ENCODE results near the gene FRMD4A.
"Not testable (repeated sequence)": the region's sequence is repeated elsewhere in the genome, so short reads cannot be mapped to it uniquely, and the experiment has no call there.

FRMD4A gene

DNA sequence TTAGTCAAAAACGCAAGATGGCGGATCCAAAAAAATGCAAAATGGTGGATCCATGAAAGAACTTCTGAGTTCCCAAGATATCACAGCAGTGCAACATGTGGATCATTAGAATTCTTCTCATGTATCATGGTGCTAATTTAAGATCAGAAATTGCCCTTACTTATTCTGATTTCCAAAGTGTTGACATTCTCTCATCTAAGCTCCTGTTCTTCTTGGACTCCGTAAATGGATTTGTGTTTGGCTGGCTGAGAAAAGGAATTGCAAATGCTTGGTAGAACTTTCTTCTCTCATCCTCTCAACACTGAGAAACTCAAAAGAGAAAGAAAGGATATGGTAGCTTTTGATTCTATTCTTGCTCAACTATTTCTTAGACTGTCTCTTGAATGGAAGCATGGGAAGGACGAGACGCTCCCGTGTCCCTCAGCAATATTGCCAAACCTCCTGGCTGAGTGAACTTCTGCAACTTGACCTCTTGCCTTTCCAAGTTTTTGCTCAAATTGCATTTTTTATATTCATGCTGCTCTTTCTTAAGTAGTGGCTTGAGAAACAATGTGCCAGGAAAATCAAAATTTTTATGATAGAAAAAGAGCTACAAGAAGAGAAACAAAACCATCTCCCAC lies 44.7 kb downstream of the FRMD4A start:
- no peak for DNase-seq

DNA sequence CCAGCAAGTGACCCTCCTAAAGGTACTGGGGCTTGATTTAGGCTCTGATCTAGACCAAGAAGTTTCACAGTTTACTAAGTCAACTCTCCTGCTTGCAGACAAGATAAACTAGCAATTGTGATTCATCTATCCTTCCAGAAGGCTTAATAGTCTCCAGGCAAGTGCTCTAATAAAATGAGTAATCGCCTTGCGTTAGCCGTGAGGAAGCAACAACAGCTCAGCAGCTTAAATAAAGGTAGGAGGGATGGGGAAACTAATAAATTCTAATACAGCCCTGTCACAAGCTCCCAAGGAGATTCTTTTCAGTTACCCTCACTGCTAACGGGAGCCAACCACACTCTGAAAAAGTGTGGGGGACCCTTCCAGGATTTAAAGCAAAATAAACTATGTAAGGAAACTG lies 48.4 kb downstream of the FRMD4A start:
- no peak for DNase-seq

DNA sequence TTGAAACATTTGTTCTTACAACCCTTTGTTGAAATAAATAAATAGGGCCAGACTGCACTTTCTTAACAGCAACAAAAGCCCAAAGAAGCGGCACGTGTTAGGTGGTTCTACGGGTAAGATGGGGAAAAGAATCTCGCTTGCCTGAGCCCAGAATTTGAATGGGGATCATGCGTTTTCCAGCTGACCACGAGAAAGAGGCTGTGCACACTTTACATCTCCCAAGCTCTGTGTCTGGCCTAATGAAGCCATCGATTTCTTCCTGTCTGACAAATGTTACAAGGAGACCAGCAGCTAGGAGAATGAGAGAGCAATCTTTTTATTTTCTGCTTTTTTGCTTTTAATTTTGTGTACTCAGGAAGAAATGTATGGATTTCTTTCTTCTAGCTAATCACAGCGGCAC lies 52.2 kb downstream of the FRMD4A start:
- no peak for DNase-seq

DNA sequence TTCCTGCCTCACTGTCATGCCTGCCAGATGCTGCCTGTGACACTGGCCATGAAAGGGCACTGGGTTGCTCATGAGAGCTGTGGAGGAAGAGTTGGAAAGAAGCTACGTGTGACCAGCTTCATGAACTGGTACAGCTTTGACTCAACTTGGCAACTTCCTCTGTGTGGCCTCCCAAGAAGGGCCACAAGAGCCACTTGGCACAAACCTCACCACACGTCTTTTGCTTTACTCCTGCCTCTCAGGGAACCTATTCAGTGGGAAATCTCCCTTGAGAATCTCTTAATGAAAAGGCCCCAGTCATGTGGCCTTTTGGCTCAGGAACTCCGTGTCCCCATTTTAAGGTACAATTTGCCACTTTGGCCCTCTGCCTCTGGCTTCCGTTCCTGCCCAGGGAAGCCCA lies 54.5 kb downstream of the FRMD4A start:
- no peak for DNase-seq

DNA sequence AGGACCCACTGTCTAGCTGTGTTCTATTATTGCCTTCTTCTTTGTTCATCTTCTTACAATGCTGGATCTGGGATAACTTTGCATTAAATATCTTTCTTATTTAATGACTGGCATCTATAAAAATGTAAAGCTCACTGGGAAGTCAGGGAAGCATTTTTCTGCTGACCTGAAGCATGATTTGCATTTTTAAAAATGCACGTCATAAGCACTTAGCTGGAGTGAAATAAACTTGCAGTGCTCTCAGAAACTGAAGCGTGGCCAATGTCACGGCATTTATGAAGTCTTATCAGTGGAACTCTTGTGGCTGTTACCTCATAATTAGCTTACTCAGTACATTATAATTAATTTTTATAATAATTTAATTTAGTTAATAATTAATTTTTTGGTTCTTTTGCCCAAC lies 59.1 kb downstream of the FRMD4A start:
- DNase-seq = no peak

DNA sequence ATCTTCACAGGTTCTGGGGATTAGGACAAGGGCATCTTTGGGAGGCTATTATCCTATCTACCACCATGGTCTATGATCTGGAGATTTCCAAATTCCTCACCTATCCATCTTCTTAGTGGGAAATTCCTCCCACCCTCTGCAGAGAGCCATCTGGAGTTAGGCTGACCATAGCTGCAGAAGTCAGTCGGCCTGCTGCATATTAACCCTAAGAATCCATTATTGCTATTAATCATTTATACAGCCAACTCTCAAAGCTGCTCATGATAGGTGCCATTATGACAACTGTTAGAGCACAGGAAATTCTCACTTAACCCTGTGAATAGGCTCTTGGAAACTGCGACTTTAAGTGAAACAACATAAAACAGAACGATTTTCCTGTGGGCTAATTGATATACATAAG lies 60.4 kb downstream of the FRMD4A start:
- no peak for DNase-seq

DNA sequence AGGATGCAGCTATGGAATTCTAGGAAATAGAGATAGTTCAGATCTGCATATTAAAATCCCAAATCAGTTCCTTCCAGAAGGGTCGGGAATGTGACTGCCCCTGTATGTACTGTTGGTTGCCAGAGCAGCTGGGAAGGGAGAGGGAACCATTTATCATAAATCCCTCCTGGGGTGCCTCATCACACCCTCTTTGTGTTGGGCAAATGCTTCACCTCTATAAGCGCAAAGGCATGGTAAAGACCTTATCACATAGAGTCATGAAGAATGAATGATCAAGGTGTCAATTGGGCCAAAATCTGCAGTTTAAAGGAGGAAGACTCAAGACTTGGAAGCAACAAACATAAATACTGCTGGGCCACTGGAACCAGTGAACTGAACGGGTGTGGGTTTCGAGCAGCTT lies 65.0 kb downstream of the FRMD4A start:
- DNase-seq = no peak

DNA sequence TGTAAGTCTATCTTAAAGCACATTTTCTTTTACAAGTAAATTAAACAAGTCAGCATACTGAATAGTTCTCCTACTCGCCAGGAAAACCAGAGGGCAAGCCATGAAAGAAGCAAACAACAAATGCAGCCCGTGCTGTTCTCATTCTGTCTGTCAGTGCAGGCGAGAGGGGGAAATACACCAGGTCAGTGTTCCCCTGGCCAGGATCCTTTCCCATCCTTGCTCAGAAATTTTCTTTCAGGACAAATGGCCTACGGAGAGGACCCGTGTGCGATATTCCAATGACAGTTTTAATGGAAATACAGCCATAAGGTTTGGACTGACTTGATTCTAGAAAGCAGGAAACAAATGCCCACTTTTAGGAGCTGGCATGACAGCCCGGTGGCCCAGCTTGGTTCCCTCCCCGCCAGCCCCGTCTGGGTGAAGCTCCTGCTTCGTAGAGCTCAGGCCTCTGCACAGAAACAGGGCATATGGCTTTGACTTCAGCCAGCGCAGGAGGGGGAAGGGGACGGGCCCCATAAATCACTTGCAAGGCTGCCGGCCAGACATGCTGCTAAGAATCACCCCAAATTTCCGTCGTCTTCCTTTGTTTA lies 67.8 kb downstream of the FRMD4A start:
- DNase-seq = no peak

DNA sequence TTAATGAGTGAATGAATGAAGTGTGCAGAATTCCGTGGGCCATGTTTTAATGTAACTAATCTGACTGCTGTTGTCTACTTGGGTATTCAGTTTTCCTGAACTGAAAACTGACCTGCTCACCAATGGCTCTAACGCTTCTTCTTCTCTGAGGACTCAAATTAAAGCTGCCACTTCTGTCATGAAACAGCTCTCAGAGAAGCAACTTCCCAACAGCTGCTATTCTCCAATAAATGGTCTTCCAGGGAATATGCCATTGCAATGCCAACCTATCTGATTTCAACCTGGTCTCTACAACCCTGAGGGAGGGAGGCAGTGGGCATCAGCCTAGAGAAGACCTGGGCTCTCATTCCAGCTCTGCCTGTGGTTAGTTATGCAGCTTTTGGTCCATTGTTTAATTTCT lies 69.4 kb downstream of the FRMD4A start:
- DNase-seq = no peak

DNA sequence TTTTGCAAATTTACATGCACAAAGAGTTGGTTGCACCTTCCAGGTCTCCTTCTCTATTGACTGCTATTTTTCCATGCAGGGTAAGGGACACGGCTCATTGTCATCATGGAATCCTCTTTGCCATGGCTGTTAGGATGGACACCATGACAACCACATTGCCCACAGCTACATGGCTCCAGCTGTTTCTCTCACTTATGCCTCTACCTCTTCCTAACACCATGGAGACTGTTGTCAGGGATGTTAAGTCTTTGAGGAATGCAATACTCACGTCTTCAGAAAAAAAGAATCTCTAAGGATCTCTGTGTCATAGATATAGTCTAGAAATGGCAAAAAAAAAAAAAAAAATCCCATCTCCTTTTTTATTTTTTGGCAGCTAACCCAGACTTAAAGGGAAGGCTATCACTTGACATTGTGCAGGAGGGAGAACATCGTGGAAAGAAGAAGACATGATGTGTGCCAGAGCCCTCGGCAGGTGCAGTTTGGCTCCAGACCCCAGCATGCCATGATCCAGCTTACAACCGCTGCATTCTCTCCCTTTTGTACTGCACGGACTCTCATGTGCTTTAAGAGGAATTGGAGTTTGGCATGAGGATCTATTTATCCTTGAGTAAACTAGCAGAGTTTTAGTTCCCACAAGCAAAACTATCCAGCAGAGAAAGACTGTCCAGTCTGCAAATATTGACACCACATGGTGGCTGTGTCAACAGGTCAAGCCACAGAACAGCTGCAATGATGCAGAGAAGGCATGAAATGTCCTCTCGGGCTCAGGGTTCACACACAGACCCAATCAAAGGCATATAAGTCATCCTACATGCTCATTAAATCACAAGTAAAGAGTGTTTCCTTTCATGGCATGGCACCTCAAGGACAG lies 70.8 kb downstream of the FRMD4A start:
- no peak for DNase-seq

DNA sequence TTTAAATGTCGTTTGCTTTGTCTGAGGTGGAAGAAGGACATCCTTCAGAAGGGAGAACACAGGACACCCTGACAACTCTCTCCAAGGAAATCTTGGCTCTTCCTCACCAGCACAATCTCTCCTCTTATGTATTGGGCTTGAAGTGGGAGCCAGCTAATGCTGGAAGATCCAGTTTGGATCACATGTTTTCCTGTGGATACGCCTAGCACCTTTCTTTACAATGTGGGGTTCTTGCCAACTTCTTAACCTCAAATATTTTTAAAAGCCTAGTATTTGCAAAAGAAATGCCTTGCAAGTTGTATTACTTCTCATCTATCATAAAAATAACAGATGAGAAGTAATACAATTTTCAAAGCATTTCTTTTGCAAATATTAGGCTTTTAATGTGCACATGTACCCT lies 76.4 kb downstream of the FRMD4A start:
- no peak for DNase-seq

DNA sequence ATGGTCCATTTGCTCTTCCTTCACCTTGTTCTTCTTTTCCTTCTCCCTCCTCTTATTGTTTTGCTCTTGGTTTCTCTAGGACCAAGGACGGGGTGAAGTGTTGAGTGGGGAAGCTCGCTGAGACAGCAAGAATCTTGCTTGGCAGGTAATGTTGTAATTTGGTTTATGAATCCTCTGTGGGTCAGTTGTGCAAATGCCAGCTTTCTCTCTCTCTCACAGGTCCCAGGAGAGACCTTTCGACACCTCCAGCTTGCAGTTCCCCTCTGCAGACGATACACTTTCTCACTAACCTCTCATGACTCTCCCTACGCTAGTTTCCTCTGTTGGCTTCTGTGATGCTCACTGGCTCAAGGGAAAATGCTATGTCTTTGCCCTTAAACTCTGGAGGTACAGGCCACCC lies 77.0 kb downstream of the FRMD4A start:
- no peak for DNase-seq

DNA sequence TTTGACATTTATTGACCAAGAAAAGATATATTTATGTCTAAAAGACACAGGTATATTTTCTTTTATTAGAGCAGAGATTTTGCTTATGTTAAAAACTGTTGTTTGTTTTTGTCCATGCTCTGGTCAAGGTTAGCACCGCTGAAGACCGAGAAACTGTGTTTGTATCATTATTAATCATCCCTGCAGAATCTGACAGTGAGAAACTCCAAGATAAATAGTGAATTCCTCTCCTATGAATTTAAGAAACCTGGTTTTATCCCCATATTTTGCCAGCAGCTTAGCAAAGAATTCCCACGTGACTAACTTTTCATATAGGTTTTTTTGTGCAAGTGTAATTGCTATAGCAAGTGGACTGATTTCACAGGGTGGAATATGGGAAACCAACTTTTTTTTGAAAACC lies 77.6 kb downstream of the FRMD4A start:
- DNase-seq = no peak

DNA sequence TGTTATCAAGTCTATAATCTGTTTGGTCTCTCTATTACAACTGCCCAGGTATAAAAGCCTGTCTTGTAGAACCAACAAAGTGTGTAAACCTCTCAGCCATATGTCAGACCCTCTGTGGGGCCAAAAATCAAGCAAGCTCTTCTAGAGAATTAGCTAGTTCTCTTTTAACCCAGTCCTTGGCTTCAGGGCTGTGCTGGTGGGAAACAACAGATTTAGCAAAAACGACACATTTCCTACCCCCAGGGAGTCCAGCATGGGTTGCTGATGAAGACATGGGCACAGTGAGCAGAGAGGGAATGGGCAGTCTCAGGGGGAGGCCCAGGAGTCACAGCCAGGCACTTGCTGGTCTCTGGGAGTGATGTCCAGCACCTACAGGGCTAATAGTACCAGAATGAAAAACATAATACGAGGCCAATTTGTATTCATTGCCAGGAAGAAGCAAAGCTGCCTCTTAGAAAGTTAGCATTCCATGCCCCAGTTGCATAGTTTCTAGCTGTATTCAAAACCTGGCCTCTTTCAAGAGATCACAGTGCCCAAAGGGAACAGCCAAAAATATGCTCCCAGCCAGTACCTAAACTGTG lies 80.1 kb downstream of the FRMD4A start:
- no peak for DNase-seq

DNA sequence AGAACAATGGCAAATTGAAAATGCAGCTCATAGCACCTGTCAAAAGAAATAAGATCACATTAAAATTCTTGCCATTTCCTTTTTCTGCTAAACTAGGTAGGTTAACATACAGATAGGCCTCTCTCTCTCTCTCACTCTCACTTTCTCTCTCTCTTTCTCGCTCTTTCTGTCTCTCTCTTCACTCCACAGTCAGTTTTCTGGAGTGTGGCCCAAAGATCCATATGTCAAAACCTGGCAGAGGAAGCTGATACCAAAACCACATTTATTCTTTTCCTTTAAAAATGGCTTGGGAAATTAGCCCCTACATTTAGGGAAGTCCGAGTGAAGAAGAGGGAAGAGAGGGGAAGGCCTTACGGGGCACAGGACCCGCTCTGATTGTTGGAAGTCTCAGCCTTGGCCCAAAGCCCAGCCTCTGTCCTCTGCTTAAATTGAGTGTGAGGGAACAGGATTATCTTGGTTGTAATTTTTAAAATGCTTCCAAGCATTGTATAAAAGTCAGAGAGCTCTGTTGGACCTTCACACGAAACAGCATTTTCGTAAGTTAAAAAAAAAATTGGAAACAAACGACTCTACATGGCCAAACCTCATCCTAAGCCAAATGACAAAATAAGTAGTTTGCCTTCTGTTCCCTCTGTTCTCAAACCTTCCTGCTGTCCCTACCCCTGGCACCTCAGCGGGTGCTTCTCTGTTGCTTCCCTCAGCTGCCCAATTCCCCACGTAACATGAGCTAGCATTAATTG lies 83.2 kb downstream of the FRMD4A start:
- DNase-seq = no peak

DNA sequence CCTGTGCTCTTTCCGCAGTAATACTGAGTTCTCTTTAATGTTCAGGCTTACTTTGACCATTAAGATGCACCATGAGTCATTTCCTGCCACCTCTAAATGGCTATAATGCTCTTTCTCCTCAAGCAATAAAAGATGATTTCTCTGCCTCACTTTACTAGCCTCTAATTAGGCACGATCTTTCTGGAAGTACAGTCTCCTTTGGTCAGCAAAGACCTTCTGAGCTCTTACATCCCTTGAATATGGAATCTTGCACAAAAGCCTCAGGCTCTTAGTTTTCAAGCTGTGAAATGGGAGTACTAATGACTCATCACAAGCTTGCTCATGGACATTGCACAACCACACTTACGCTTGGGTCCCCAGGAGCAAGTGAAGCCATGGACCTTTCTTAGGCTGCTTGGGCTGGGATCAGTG lies 85.9 kb downstream of the FRMD4A start:
- DNase-seq = no peak

DNA sequence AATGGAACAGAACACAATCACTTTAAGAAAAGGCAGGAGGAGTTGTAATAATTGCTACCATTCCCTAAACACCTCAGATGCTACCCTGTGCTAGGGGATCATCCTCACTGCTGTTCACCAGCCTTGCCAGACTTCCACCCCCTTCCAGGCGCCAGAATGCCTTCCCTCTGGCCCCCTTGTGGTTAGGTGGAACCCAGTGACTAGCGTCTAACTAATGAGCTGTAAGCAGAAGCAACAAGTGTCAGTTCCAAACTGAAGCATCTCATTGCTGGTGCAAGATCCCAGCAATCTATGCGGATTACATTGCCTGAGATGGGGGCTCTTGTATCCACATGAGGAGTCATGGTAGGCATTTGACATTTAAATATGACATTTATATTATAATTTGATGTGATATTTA lies 86.6 kb downstream of the FRMD4A start:
- DNase-seq = no peak

DNA sequence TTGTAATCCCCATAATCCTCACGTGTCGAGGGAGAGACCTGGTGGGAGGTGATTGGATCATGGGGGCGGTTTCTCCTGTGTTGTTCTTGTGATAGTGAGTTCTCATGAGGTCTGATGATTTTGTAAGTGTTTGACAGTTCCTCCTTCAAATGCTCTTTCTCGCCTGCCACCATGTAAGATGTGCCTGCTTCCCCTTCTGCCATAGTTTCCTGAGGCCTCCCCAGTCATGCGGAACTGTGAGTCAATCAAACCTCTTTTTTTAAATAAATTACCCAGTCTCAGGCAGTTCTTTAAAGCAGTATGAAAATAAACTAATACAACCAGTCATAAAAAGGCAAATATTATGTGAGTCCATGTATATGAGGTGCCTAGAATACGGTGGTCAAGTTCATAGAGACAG lies 87.5 kb downstream of the FRMD4A start:
- peak; percentile 2 for DNase-seq

DNA sequence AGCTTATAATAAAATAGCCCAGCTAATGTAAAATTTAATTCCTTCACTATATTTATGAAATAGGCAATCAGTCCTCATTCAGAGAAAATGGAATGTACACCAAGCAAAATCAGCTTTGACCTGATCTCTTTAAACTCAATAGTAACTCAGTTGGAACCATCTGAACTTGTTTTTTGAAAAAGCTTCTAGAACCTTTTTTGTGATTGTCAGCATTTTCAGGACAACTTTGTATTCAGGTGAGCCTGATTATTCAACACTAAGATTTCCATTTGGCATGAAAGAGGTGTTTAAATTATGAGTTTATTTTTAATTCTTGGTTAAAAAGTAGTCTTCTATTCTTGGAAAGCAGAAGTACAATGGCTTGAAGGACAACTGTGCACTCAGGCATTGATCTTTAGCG lies 89.5 kb downstream of the FRMD4A start:
- no peak for DNase-seq

DNA sequence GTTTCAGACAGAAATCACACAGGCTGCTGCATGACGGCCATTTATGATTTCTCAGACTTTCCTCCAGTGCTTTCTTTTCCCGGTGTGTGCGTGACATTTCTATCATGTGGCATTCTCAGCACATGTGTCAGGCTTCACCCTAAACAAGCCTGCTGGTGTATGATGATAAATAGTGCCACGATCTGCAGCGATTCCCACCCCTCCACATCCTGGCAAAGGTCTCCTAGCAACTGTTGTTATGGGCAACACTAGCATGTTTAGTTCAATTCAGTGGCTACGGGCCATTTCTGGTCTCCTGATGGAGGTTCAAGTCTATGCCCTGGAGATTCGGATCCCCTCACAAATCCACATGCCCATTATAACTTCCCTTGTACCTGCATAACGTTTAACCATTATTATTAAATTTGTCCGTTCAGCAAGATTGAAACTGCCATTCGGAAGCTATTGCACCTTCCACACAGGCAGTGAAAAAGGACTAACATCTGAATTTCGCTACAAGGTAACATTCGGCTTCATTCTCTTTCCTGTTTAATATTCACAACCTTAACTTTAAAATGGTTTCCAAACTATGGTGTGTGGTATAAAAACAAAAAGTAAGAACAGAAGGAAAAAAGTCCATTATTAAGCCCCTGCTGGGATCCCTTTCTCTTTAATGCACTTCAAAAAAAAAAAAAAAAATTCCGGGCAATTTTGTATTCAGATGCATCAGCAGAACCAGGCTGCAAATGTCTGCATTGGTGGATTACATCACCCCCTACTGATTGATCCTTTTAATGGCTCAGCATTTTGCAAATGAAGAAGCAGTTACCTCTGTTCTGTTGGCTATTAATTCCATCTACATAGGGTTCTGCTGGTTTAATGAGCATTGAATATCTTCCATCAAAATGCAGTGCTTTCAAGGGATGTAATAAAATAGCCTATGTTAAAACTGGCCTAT lies 90.2 kb downstream of the FRMD4A start:
- DNase-seq = no peak

DNA sequence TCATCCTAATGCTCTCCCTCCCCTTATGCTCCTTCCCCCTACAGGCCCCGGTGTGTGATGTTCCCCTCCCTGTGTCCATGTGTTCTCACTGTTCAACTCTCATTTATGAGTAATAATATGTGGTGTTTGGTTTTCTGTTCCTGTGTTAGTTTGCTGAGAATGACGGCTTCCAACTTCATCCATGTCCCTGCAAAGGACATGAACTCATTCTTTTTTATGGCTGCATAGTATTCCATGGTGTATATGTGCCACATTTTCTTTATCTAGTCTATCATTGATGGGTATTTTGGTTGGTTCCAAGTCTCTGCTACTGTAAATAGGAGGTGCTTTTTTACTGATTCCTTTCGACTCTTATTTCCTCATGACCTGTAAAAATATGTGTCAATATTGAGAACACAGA lies 92.1 kb downstream of the FRMD4A start:
- not testable (repeated sequence) for DNase-seq

DNA sequence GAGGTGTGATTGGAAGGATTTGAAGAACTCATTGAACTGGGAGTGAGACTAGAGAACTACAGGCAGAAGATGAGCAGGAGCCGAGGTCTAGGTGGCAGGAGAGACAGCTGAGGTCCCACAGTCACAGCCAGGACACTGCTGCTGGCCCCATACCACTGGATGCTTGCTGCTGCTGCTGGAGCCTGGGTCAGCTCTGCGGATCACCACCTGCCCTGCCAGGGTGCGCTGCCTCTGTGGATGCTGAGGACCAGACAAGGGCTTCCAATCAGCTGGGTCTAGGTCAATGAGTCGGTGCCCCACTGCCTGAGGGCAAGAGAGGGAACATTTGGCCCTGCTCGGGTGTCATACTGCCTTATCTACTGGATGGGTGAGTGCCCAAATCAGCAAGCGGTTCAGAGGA lies 94.4 kb downstream of the FRMD4A start:
- DNase-seq = no peak
